ENCODE results near the gene NXPH1.

Gene NXPH1

DNA sequence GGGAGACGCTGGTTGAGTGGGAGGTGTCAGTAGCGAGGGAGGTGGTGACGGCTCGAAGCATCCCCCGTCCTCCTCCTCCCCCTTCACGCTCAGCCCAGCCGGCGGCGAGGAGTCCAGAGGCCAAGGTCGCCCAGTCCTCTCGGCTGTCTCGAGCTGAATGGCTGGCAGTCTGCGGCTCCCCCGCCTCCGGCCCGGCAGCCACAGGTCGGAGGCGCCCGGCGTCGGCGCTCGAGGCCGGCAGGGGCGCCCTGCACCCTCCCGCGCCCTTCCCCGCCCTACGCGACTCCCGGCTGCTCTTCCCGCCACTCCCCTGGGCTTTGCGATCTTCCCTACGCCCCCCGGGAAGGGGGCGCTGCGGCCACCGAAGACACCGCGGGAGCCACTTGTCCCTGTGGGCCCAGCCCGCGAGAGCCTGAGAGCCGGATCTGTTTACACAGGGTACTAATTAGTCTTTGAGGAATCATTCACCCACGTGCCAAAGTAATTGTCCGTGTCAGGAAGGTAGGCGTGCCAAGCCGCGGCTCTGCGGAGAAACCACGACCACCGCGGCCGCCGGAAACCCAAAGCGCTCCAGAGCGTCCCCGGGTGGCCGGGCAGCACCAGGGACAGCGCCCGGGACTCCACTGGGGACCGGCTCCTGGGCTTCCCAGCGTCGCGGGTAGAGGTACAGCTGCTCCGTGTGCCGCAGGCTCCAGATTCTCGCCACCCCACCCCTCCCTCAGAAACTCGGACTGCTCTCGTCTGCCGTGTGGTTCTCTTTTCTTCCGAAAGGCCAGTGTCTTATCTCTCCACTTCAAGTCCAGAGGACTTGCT is at the start of gene NXPH1:
TSS of gene NXPH1 (plus strand) at position 133 of the 813 bp plus-strand sequence.
- peak; percentile 76 for DNase-seq

DNA sequence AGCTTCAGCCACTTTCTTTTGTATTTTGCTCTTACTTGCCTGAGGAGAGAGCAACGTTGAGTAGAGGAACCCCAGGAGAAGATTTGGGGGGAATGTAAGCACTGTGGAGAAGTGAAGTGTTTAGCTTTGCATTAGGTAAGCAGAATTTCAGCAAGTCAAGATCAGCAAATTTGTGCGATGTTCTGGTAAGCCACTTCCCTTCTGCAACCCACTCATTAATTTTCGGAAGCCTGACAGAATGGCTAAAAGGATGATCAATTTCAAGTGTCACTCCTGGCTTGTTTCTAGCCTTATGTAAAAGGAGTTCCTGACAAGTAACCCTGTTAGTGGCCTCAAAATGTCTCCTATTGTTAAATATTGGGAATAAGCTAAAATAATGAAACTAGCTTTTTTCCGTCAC is 48.5 kb upstream of the NXPH1 start:
- DNase-seq = no peak

DNA sequence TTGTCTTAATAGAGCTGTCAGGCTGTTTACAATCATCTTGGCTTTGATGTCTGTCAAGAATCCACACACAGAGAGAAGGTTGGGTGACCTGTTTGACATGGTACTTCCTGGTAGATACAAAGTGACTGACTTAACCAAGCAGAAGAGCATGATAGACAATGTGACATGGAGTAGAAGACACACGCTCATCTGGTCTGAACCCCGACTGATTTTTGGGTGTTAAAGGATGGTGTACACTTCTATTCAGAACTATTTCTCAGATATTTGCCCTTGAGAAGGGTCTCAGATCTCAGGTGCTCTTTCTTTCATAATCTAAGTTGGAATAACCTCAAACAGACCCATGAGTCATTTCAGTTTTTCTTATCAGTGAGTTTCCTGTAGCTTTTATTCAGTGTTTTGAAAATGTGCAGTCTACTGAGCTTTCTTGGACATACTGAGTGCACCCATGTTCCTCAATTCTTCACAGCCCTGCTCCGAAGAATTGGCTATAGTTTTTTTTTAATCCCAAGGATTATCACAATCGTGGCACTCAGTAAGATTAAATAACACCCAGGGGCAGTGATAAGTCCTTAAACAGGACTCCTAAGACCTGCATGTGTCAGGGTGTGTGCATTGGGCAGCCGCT is 46.4 kb upstream of the NXPH1 start:
- DNase-seq = peak; percentile 37

DNA sequence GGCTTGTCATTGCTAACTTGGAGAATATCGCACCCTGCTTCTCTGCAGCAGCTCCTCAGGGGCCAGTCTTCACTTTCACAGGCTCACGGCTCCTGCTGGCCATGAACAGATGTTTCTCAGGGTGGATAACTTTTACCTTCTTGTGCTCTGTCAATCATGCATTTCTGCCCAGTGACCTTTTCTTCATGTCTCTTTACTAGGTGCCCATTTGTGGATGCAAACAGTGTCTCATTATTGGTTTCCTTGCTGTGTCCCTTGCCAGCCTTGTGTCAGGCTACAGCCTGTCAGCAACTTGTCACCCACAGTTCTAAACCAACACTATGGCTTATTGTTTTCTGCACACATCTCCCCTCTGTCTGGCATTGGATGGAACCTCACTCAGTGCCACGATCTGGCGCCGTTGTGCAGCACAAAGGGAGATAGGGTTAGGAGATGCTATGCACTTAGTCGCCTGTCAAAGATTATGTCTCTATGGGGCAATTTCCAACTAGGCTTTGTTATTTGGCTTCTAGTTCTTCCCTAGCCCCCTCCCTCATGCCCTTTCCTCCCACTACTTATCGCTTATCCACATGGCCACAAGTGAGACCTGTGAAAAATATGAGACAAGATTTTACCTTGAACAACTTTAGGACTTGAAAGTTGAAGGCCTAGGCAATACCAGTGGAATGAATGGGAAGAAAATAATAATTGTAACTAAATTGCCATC is 45.7 kb upstream of the NXPH1 start:
- peak; percentile 39 for DNase-seq

- no peak for DNase-seq
Measured at GRCh38 chr7:8388257-8388625, 45.2 kb upstream of the NXPH1 start.

DNA sequence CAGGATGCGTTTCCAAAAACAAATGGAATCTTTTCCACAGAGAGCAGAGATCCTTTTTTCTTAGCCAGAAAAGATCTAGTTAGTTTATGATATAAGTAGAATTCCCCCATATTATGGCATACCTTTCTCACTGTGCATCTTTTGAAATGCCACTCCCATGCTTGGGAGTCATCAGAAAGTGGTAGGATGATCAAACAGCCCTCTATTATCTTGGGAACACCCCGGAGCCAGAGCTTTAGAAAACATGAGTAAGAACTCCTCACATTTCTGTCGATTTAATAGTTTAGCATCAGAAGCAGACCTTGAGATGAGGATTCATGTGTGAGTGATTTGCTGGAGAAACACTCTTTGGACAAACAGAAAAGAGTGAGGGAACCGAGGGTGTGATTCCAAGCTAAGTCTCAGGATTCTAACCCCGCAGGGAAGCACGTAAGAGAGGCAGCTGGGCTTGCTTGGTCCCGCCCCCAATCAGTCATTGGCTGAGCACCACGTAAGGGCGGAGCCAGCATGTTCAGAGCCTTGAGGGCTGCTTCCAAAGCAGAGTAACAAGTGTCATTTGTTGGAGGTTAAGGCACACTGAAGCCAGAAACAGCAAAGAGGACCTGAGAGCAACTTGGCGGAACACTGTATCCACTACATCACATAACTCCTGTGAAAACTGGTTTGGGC is 43.7 kb upstream of the NXPH1 start:
- peak; percentile 46 for DNase-seq

- no peak for DNase-seq
Measured at GRCh38 chr7:8390262-8390626, 43.2 kb upstream of the NXPH1 start.

- DNase-seq = no peak
Measured at GRCh38 chr7:8391353-8392062, 41.9 kb upstream of the NXPH1 start.

DNA sequence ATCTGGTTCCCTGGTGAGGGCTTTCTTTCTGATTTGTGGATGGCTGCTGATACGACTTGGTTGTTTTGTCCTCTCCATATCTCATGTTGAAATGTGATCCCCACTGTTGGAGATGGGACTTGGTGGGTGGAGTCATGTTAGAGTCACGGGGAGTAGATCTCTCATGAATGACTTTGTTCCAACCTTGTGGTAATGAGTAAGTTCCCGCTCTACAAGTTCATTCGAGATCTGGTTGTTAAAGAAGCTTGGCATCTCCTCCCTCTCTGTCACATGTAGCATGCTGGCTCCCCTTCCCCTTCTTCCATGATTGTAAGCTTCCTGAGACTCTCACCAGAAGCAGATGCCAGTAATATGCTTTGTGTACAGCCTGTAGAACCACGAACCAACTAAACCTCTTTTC is 37.1 kb upstream of the NXPH1 start:
- no peak for DNase-seq

- DNase-seq = no peak
Measured at GRCh38 chr7:8408871-8409270, 24.5 kb upstream of the NXPH1 start.

GRCh38 chr7:8411103-8411502 is 22.3 kb upstream of the NXPH1 start:
- no peak for DNase-seq

DNA sequence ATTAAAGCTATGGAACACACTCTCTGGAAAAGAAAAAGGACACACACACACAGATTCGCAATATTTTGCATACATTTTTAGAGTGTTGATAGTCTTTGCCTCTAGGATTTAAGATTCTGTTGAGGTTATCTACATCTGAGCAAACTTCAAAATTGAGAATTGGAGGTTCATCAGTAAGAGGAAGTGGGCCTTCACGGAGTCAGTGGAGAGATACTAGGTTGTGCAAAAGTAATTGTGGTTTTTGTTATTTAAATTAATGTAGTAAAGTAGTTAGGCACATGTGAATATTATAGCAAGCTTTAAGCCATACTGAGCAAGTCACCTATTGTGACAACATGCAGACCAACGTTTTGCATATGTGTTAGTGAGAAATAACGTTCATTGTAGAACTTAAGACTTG is 19.8 kb upstream of the NXPH1 start:
- DNase-seq = no peak

DNA sequence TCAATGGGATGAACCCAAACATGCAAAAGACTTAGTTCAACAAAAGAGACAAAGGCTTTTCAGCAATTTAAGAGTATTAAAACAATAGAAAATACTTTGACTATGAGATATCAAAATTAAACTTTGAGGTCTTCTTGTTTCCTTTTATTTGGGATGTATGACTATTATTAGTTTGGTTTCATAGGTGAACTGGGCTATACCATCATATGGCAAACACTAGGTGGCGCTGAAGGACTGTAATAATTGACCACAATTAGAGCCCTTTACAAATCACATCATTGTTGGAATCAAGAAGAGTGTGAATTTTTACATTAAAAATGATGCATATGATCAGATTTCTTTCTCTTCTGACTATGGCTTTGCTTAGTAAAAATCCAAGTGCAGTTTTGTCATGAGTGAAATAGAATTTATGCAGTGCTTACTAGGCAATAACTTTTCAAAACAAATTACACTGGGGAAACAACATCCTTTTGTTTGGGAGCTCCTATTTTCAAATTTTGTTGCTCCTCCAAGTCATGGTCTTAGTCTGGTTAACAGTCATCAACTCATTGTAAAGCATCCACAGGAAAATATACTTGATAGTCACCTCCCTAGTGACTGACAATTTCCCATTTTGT is 14.7 kb upstream of the NXPH1 start:
- peak; percentile 90 for DNase-seq

DNA sequence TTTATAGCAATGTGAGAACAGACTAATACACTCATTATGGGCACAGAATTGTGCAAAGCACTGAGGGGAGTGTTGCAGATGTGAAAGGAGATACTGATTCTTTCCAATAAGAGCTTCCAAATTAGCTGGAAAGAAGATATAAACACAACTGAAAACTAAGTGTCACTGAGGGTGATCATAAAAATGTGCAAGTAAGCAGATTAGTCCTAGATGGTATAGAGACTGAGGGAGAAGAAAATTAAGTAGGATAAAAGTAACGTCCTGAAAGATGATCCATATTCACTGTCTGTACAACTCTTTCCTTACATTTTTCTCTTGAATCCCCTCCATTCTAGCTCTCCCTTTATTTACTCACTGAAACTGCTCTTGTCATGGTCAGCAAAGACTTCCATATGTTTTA is 11.2 kb upstream of the NXPH1 start:
- no peak for DNase-seq

- DNase-seq = no peak
Measured at GRCh38 chr7:8423057-8423456, 10.4 kb upstream of the NXPH1 start.

- no peak for DNase-seq
Measured at GRCh38 chr7:8425223-8425622, 8.2 kb upstream of the NXPH1 start.

DNA sequence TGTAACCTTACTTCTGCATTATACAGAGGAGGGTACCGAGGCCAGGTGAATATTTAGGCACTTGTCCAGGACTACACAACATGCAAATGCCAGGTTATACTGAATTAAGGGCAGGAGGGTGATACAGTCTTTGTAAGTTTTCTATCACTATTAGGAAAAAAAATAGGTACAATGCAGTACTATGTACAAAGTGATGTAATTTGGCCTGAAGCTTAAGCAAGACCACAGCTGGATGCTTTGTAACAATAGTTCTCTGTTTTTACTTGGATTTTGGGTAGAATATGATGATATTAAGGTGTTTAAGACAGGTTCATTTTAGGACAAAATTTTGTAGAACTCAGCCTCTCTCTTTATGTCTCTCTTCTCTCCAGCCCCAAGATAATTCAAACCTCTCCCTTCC is 2.8 kb upstream of the NXPH1 start:
- DNase-seq = no peak

- DNase-seq = no peak
Measured at GRCh38 chr7:8434290-8435002, 1.0 kb downstream of the NXPH1 start.

DNA sequence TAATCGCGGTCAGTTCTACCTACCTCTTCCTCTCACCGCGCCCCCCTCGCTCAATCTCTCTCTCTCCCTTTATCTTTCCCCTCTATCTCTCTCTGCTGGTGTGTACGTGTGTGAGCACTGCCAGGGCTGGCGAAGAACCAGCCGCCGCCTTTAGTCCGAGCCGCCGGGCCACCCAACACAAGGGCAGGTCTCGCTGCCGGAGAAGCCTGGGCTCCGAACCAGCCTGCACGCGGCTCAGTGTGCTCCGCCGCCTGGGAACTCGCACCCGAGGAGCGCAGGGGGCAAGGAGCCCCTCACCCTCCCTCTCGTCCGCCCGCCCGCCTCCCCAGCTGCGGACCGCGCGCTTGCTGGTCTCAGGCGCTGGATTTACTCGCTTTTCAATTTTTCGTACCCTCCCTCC is 1.7 kb downstream of the NXPH1 start:
- DNase-seq = peak; percentile 26

DNA sequence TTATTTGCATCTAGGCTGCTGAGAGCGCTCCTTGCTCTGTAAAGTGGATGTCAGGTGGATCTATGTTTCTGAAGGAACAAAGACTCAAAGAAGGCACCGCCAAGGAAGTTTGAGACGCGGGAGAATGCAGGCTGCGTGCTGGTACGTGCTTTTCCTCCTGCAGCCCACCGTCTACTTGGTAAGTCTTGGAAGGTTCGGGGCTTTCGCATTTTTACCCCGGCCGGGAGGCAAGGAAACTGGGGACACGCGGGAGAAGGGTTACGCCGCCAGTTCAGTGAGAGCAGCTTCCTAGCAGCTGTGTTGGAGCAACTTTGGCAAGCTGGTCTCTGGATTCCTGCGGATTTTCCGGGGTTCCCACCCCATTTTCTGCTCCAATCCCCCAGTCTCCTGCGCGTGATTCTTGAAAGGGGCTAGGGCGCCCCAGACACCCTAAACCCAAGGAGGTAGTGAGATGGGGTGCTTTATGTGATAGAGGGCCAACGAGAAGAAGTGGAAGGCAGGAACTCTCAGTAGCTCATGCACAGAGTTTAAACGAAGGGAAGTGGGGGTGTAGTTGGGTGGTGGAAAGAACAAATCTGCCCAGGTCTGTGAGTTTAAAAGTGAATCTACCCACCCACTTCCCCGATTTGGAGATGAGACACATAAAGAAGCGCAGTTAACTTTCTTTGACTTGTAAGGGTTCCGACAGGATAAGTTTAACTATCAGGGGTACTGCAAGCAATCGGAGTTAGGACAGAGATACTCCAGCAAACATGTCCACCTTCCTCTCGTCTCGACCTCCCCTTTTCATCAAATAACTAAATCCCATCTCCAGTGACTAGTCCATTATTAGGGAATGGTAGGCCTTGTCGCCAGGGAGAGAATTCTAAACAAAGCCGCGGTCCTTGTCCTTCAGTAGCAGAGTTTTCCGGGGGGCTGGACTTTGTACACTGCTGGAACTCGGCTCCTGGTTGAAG is 2.5 kb downstream of the NXPH1 start:
- peak; percentile 32 for DNase-seq

DNA sequence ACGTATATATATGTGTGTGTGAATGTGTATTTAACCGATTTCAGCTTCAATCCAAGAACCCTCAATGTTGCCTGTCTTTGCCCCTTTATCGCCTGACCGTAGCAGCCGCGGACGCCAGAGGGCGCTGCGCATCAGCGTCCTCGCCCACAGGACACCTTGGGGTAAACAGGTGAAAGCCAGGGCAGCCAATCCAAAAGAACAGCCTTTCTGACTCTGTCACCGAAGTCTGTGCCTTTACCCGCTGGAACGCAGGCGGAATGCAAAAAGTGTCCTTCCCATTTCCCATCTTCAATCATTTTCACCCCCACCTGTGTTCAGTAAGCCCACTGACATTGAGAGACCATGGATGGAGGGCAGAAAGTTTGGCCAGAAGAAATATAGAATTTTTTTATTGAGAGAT is 3.6 kb downstream of the NXPH1 start:
- peak; percentile 82 for DNase-seq
